ENCODE measurements around the gene PTPRD. TPM values are rescaled to one million over a fixed set of nuclear protein-coding genes. Genes with fewer than 3 reads are reported as not detected.

Gene PTPRD
- total and polyA plus RNA-seq, 2 of the 4 experiments (the other 2 are of a cell fraction), result 0.07 to 0.18 TPM

GRCh38 chr9:10649076-10649475, 36.3 kb upstream of the PTPRD start:
- intact Hi-C loops (cut with micrococcal nuclease), result no loop called here
- Histone ChIP-seq H2AK9ac (replicated peaks; ENCODE audit: low read depth, low read length, poor library complexity) (no peak overlapping the region), H3K4me3 (ENCODE audit: insufficient read depth, low read depth, low read length) (no peak overlapping the region), H3K27me3 (ENCODE audit: control insufficient read depth, insufficient read depth, low read length) (no peaks in the 10 kb centered on the region), H3K36me3 (ENCODE audit: control insufficient read depth, insufficient read depth, low read length) (no peaks in the 10 kb centered on the region), H2BK120ac (ENCODE audit: low read depth, low read length) (no peak overlapping the region), H3K14ac (replicated peaks; ENCODE audit: low read depth, low read length) (no peak overlapping the region), H2AK5ac (ENCODE audit: low read depth, low read length) (no peak overlapping the region), H3K4ac (ENCODE audit: low read depth, low read length) (no peak overlapping the region), H2AFZ (replicated peaks; ENCODE audit: low read length, poor library complexity) (no peak overlapping the region), H3K23ac (ENCODE audit: low read depth, low read length) (no peak overlapping the region), H3K79me1 (ENCODE audit: low read depth in 1 of 2, low read length in 2 of 2) (no peaks in the 10 kb centered on the region), H2BK5ac (ENCODE audit: low read depth, low read length, poor library complexity, severe bottlenecking) (no peak overlapping the region), H2BK20ac (ENCODE audit: low read depth, low read length) (no peak overlapping the region), H4K91ac (ENCODE audit: insufficient read depth, low read depth, low read length) (no peak overlapping the region), H3K4me1 (ENCODE audit: control insufficient read depth, insufficient read depth, low read length) (no peaks in the 10 kb centered on the region), H3K9me1 (ENCODE audit: insufficient read depth, low read length) (no peaks in the 10 kb centered on the region), H3K4me2 (ENCODE audit: low read depth, low read length) (no peak overlapping the region), H3K27ac (ENCODE audit: insufficient read depth, low read length) (no peak overlapping the region), H4K8ac (ENCODE audit: low read depth in 2 of 2, low read length in 2 of 2) (no peak overlapping the region), H3K9me3 (ENCODE audit: control insufficient read depth, insufficient read depth, low read length) (peaks cover 14% of the 10 kb centered on the region), H3K56ac (ENCODE audit: extremely low read depth, insufficient read depth, low read length) (no peak overlapping the region), H3K9ac (ENCODE audit: low read depth, low read length) (no peak overlapping the region), H2BK15ac (ENCODE audit: low read depth, low read length) (no peak overlapping the region), H4K20me1 (ENCODE audit: insufficient read depth, low read length) (no peaks in the 10 kb centered on the region), H3K18ac (ENCODE audit: low read depth, low read length) (no peak overlapping the region), H4K5ac (ENCODE audit: low read depth, low read length) (no peak overlapping the region)
- ChIA-PET CTCF (no interaction called here), POLR2A (ENCODE audit: unreplicated experiment) (no interaction called here)
- dilution Hi-C loops (cut with HindIII; ENCODE audit: low sequenced_read_pairs, unreplicated experiment), result no loop called here
- in situ Hi-C loops (cut with MboI; ENCODE audit: low sequenced_read_pairs), result no loop called here
- no TSS peak for BruUV-seq (replicated peaks)
- DNase-seq (no peak), ATAC-seq (ENCODE audit: low read depth) (no peak)
- no CpG with 5 or more reads among the region's 1 CpG for WGBS, 2 experiments (ENCODE audit: extremely low coverage in 2 of 2, insufficient read length in 1 of 2)
- no peak for TF ChIP-seq CHD1 (IDR thresholded peaks at IDR 0.05; ENCODE audit: low read depth, low read length)
- TF ChIP-seq RCOR1 (IDR thresholded peaks at IDR 0.05; ENCODE audit: insufficient replicate concordance, low read length), result no peak
- TF ChIP-seq MAZ (IDR thresholded peaks at IDR 0.05; ENCODE audit: borderline replicate concordance, low read depth, low read length), result no peak
- no peak for TF ChIP-seq CEBPB (IDR thresholded peaks at IDR 0.05; ENCODE audit: low read depth, low read length)
- TF ChIP-seq MXI1 (IDR thresholded peaks at IDR 0.05; ENCODE audit: borderline replicate concordance, low read depth, low read length), result no peak
- no peak for TF ChIP-seq BHLHE40 (IDR thresholded peaks at IDR 0.05; ENCODE audit: low read depth, low read length)
- no peak for TF ChIP-seq POLR2A (IDR thresholded peaks at IDR 0.05; ENCODE audit: low read depth, low read length)
- no peak for TF ChIP-seq ELK1 (IDR thresholded peaks at IDR 0.05; ENCODE audit: borderline replicate concordance, low read depth, low read length)
- TF ChIP-seq NFE2L2 (IDR thresholded peaks at IDR 0.05; ENCODE audit: low read depth, low read length), result no peak
- TF ChIP-seq USF2 (IDR thresholded peaks at IDR 0.05; ENCODE audit: low read depth, low read length), result no peak
- no peak for TF ChIP-seq MAFK (IDR thresholded peaks at IDR 0.05; ENCODE audit: low read depth, low read length)
- TF ChIP-seq RAD21 (IDR thresholded peaks at IDR 0.05; ENCODE audit: low read length), result no peak
